ENCODE data around the gene MCC. TPM values are rescaled to one million over a fixed set of nuclear protein-coding genes. Genes with fewer than 3 reads are reported as not detected.

Gene MCC
- total RNA-seq, 1 donor from 2014 or later, result 10.1 TPM

- DNase-seq (ENCODE audit: low read depth in 2 of 2), result no peak
These were observed 487.8 kb downstream of the MCC start for GRCh38 chr5:113000466-113000865.

- DNase-seq (ENCODE audit: low read depth in 2 of 2), result no peak
These were observed 490.0 kb downstream of the MCC start for GRCh38 chr5:112998296-112998695.

- no peak for DNase-seq (ENCODE audit: low read depth in 2 of 2)
These were observed 491.4 kb downstream of the MCC start for GRCh38 chr5:112996830-112997374.

GRCh38 chr5:112995764-112996618, 492.3 kb downstream of the MCC start:
- peak; percentile 62 to 72 for DNase-seq (ENCODE audit: low read depth in 2 of 2)

- no peak for DNase-seq (ENCODE audit: low read depth in 2 of 2)
These were observed 502.0 kb downstream of the MCC start for GRCh38 chr5:112986224-112986623.

GRCh38 chr5:112983363-112983762, 504.9 kb downstream of the MCC start:
- DNase-seq (ENCODE audit: low read depth in 2 of 2), result no peak

- DNase-seq (ENCODE audit: low read depth in 2 of 2), result no peak
These were observed 508.5 kb downstream of the MCC start for GRCh38 chr5:112979723-112980122.

- no peak for DNase-seq (ENCODE audit: low read depth in 2 of 2)
These were observed 509.4 kb downstream of the MCC start for GRCh38 chr5:112978836-112979235.

- DNase-seq (ENCODE audit: low read depth in 2 of 2), result no peak
These were observed 510.8 kb downstream of the MCC start for GRCh38 chr5:112977440-112977861.

- DNase-seq (ENCODE audit: low read depth in 2 of 2), result peak; percentile 95 to 99
These were observed 511.6 kb downstream of the MCC start, which contains the start of gene DCP2 for GRCh38 chr5:112976432-112977309. TSS of gene DCP2 (plus strand) at chr5:112976798. CDS start at chr5:112976934, 136 bp downstream.

- no peak for DNase-seq (ENCODE audit: low read depth in 2 of 2)
These were observed 512.4 kb downstream of the MCC start for GRCh38 chr5:112975721-112976431.

- no peak for DNase-seq (ENCODE audit: low read depth in 2 of 2)
These were observed 513.4 kb downstream of the MCC start for GRCh38 chr5:112974901-112975300.

GRCh38 chr5:112973904-112974303, 514.3 kb downstream of the MCC start:
- DNase-seq (ENCODE audit: low read depth in 2 of 2), result no peak

- no peak for DNase-seq (ENCODE audit: low read depth in 2 of 2)
These were observed 515.2 kb downstream of the MCC start for GRCh38 chr5:112973036-112973435.

Other genes starting within 250 kb of the MCC start
- not detected in 2 replicates for gene TSSK1B, start 53.5 kb downstream of the MCC start, total RNA-seq
- 32.4 and 34.5 TPM in 2 replicates for gene YTHDC2, start 25.2 kb upstream of the MCC start, total RNA-seq